HepG2 (cell line): ENCODE results near the gene CPSF6.

Experiments used
- CTCF ChIP-seq: sonication (generic); formaldehyde crosslinking; IDR thresholded peaks from 2 replicates; pipeline ENCODE4 v1.5.0; 2020; ENCODE audit warnings: mild to moderate bottlenecking, missing genetic modification reagents, moderate library complexity
- NFE2L1 ChIP-seq: sonication (generic); formaldehyde crosslinking; IDR thresholded peaks from 2 replicates; pipeline ENCODE4 v1.4.0; 2020; ENCODE audit warnings: missing genetic modification reagents, mild to moderate bottlenecking, borderline replicate concordance
- PHF5A ChIP-seq: IDR thresholded peaks from one replicate; pipeline ENCODE4 v1.6.1; 2018; ENCODE audit warnings: low read depth, missing genetic modification reagents; ENCODE audit not compliant: unreplicated experiment
- POLR2AphosphoS5 ChIP-seq: IDR thresholded peaks from 2 replicates; pipeline ENCODE4 v1.6.1; 2012; ENCODE audit warnings: low read depth, low read length
- RBM22 ChIP-seq: fragments of 200-400 bp; formaldehyde crosslinking; optimal IDR thresholded peaks from 2 replicates; pipeline ENCODE3; 2017; ENCODE audit warnings: mild to moderate bottlenecking, low read length, moderate library complexity
- RFX5 ChIP-seq: IDR thresholded peaks from 2 replicates; pipeline ENCODE4 v1.6.1; 2011; ENCODE audit warnings: low read depth, low read length, improper control_type of control experiment
- RXRA ChIP-seq: sonication (generic); formaldehyde crosslinking; IDR thresholded peaks from 2 replicates; pipeline ENCODE4 v1.5.1; 2020; ENCODE audit warnings: missing genetic modification reagents
- TAF15 ChIP-seq: fragments of 200-400 bp; formaldehyde crosslinking; IDR thresholded peaks from one replicate; pipeline ENCODE4 v1.6.1; 2018; ENCODE audit warnings: mild to moderate bottlenecking, low read depth, low read length; ENCODE audit not compliant: poor library complexity, severe bottlenecking
- ZNF253 ChIP-seq: sonication (generic); formaldehyde crosslinking; IDR thresholded peaks from 2 replicates; pipeline ENCODE4 v1.8.0; 2022; ENCODE audit warnings: mild to moderate bottlenecking, missing genetic modification reagents, borderline replicate concordance
- TF ChIP-seq, protein P1 (sequence below): sonication (generic); formaldehyde crosslinking; IDR thresholded peaks from 2 replicates; pipeline ENCODE4 v1.5.1; 2020; ENCODE audit warnings: missing genetic modification reagents, mild to moderate bottlenecking, borderline replicate concordance
- TF ChIP-seq, protein P2 (sequence below): IDR thresholded peaks from 2 replicates; pipeline ENCODE4 v1.6.1; 2016; ENCODE audit warnings: low read depth, missing genetic modification reagents, missing compliant biosample characterization

- TF ChIP-seq CTCF, result no peak
- no peak for TF ChIP-seq PHF5A (CRISPR knock-in tag)
- TF ChIP-seq, protein P1, sequence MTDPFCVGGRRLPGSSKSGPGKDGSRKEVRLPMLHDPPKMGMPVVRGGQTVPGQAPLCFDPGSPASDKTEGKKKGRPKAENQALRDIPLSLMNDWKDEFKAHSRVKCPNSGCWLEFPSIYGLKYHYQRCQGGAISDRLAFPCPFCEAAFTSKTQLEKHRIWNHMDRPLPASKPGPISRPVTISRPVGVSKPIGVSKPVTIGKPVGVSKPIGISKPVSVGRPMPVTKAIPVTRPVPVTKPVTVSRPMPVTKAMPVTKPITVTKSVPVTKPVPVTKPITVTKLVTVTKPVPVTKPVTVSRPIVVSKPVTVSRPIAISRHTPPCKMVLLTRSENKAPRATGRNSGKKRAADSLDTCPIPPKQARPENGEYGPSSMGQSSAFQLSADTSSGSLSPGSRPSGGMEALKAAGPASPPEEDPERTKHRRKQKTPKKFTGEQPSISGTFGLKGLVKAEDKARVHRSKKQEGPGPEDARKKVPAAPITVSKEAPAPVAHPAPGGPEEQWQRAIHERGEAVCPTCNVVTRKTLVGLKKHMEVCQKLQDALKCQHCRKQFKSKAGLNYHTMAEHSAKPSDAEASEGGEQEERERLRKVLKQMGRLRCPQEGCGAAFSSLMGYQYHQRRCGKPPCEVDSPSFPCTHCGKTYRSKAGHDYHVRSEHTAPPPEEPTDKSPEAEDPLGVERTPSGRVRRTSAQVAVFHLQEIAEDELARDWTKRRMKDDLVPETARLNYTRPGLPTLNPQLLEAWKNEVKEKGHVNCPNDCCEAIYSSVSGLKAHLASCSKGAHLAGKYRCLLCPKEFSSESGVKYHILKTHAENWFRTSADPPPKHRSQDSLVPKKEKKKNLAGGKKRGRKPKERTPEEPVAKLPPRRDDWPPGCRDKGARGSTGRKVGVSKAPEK (CRISPR knock-in tag), result no peak
- TF ChIP-seq RXRA (CRISPR knock-in tag), result no peak
- no peak for TF ChIP-seq RFX5
- TF ChIP-seq, protein P2, sequence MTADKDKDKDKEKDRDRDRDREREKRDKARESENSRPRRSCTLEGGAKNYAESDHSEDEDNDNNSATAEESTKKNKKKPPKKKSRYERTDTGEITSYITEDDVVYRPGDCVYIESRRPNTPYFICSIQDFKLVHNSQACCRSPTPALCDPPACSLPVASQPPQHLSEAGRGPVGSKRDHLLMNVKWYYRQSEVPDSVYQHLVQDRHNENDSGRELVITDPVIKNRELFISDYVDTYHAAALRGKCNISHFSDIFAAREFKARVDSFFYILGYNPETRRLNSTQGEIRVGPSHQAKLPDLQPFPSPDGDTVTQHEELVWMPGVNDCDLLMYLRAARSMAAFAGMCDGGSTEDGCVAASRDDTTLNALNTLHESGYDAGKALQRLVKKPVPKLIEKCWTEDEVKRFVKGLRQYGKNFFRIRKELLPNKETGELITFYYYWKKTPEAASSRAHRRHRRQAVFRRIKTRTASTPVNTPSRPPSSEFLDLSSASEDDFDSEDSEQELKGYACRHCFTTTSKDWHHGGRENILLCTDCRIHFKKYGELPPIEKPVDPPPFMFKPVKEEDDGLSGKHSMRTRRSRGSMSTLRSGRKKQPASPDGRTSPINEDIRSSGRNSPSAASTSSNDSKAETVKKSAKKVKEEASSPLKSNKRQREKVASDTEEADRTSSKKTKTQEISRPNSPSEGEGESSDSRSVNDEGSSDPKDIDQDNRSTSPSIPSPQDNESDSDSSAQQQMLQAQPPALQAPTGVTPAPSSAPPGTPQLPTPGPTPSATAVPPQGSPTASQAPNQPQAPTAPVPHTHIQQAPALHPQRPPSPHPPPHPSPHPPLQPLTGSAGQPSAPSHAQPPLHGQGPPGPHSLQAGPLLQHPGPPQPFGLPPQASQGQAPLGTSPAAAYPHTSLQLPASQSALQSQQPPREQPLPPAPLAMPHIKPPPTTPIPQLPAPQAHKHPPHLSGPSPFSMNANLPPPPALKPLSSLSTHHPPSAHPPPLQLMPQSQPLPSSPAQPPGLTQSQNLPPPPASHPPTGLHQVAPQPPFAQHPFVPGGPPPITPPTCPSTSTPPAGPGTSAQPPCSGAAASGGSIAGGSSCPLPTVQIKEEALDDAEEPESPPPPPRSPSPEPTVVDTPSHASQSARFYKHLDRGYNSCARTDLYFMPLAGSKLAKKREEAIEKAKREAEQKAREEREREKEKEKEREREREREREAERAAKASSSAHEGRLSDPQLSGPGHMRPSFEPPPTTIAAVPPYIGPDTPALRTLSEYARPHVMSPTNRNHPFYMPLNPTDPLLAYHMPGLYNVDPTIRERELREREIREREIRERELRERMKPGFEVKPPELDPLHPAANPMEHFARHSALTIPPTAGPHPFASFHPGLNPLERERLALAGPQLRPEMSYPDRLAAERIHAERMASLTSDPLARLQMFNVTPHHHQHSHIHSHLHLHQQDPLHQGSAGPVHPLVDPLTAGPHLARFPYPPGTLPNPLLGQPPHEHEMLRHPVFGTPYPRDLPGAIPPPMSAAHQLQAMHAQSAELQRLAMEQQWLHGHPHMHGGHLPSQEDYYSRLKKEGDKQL, result no peak
- no peak for TF ChIP-seq ZNF253
- peak; percentile 47 for TF ChIP-seq RBM22
- no peak for TF ChIP-seq TAF15
- no peak for TF ChIP-seq POLR2AphosphoS5
- no peak for TF ChIP-seq NFE2L1 (CRISPR knock-in tag)
Measured at GRCh38 chr12:69262264-69262974, 23.1 kb downstream of the CPSF6 start.
